K562 (cell line): Measurements from ENCODE around the gene COL16A1. TPM values are rescaled to one million over a fixed set of nuclear protein-coding genes. Genes with fewer than 3 reads are reported as not detected.

ENCODE experiments used
- ARID1B ChIP-seq: fragments of 450-650 bp; IDR thresholded peaks from 2 replicates; pipeline ENCODE4 v1.6.1; 2016; ENCODE audit warnings: antibody characterized with exemption, mild to moderate bottlenecking, inconsistent platforms
- BCOR ChIP-seq: fragments of 450-650 bp; IDR thresholded peaks from 2 replicates; pipeline ENCODE4 v1.6.1; 2016
- FOXK2 ChIP-seq, 2 experiments: fragments of 450-650 bp; IDR thresholded peaks in 1 of 2; conservative IDR thresholded peaks in 1 of 2; 2 replicates each; pipeline ENCODE4 v1.6.1; 2016; ENCODE audit warnings: low read depth in 2 of 2, mild to moderate bottlenecking in 1 of 2
- GATAD2A ChIP-seq: fragments of 450-650 bp; IDR thresholded peaks from 2 replicates; pipeline ENCODE4 v1.6.1; 2017
- HDAC8 ChIP-seq: fragments of 450-650 bp; IDR thresholded peaks from 2 replicates; pipeline ENCODE4 v1.6.1; 2016; ENCODE audit warnings: mild to moderate bottlenecking, missing genetic modification characterization, moderate library complexity, missing compliant biosample characterization
- RBBP5 ChIP-seq: fragments of 200-600 bp; sonication (generic); IDR thresholded peaks from 2 replicates; pipeline ENCODE4 v1.6.1; 2012; ENCODE audit warnings: borderline replicate concordance, mild to moderate bottlenecking, low read length, control low read depth, inconsistent platforms; ENCODE audit not compliant: insufficient read depth, poor library complexity, severe bottlenecking
- SIN3B ChIP-seq: fragments of 450-650 bp; IDR thresholded peaks from 2 replicates; pipeline ENCODE4 v1.6.1; 2017; ENCODE audit warnings: low read depth, mild to moderate bottlenecking, moderate library complexity
- SMAD4 ChIP-seq: fragments of 250-450 bp; sonication (Bioruptor Pico); conservative IDR thresholded peaks from 2 replicates; pipeline ENCODE4 v1.8.0; 2021; ENCODE audit warnings: inconsistent platforms, mild to moderate bottlenecking, moderate library complexity
- TCF7L2 ChIP-seq: fragments of 150-350 bp; IDR thresholded peaks from 2 replicates; pipeline ENCODE4 v1.6.1; 2016; ENCODE audit warnings: low read depth, mild to moderate bottlenecking, low read length, moderate library complexity
- THAP7 ChIP-seq: fragments of 250-450 bp; sonication (Bioruptor Pico); IDR thresholded peaks from 2 replicates; pipeline ENCODE4 v1.5.0; 2021
- ZBTB33 ChIP-seq: sonication (generic); formaldehyde crosslinking; IDR thresholded peaks from 2 replicates; pipeline ENCODE4 v1.8.1; 2023; ENCODE audit warnings: mild to moderate bottlenecking, missing genetic modification reagents
- ZNF395 ChIP-seq: fragments of 200-800 bp; sonication (Bioruptor generic); IDR thresholded peaks from 2 replicates; pipeline ENCODE4 v1.6.1; 2017; ENCODE audit warnings: missing genetic modification characterization, missing compliant biosample characterization
- ZNF507 ChIP-seq: conservative IDR thresholded peaks from 2 replicates; pipeline ENCODE4 v1.6.1; 2017; ENCODE audit warnings: missing genetic modification characterization, missing compliant biosample characterization
- polyA plus RNA-seq, 8 experiments: library from polyadenylated mRNA; depleted of rRNA in 4 of 8; stranded (reverse) in 5 of 8; unstranded in 3 of 8; fragments of >200 nt; fragmentation: Nextera tagmentation in 2 of 8; fragmentation: Illumina TruSeq in 1 of 8; extraction: Ambion mirVana in 2 of 8; extraction: Trizol in 1 of 8; gene quantifications; 2 replicates each; pipeline versions ENCODE4 v1.2.1 to v1.2.3, GENCODE V29; 2011 to 2014; ENCODE audit warnings: inconsistent platforms in 1 of 8, missing spikeins in 1 of 8
- total RNA-seq, 7 experiments: library from RNA; depleted of rRNA in 6 of 7; stranded (reverse); fragments of >200 nt in 6 of 7; fragmentation: Illumina TruSeq in 2 of 7; extraction: Trizol in 2 of 7; gene quantifications; 2 replicates each; pipeline versions ENCODE4 v1.2.1 to v1.2.3, GENCODE V29; 2011 to 2021; ENCODE audit warnings: low replicate concordance in 1 of 7
- TF ChIP-seq, protein P1 (sequence below): sonication (generic); formaldehyde crosslinking; IDR thresholded peaks from 2 replicates; pipeline ENCODE4 v1.4.0; 2020; ENCODE audit warnings: mild to moderate bottlenecking, missing genetic modification reagents
- TF ChIP-seq, protein P2 (sequence below): IDR thresholded peaks from 2 replicates; pipeline ENCODE4 v1.6.1; 2016; ENCODE audit warnings: missing genetic modification characterization, missing compliant biosample characterization
- TF ChIP-seq, protein P3 (sequence below), 2 experiments: IDR thresholded peaks; 2 replicates each; pipeline ENCODE4 v1.6.1; 2011; ENCODE audit warnings: borderline replicate concordance in 1 of 2, control low read depth in 1 of 2, low read depth in 1 of 2, low read length in 1 of 2, mild to moderate bottlenecking in 1 of 2, mixed read lengths in 1 of 2, moderate library complexity in 1 of 2; ENCODE audit not compliant: insufficient read depth in 1 of 2, insufficient read length in 1 of 2, poor library complexity in 1 of 2, severe bottlenecking in 1 of 2; ENCODE audit errors: extremely low read depth in 1 of 2

COL16A1 gene
- total and polyA plus RNA-seq, 9 of the 15 experiments (the other 6 are each of a cell fraction or from before 2014, with no cell fraction given), result 0.11 to 0.60 (median 0.11) TPM; not detected in 6

DNA sequence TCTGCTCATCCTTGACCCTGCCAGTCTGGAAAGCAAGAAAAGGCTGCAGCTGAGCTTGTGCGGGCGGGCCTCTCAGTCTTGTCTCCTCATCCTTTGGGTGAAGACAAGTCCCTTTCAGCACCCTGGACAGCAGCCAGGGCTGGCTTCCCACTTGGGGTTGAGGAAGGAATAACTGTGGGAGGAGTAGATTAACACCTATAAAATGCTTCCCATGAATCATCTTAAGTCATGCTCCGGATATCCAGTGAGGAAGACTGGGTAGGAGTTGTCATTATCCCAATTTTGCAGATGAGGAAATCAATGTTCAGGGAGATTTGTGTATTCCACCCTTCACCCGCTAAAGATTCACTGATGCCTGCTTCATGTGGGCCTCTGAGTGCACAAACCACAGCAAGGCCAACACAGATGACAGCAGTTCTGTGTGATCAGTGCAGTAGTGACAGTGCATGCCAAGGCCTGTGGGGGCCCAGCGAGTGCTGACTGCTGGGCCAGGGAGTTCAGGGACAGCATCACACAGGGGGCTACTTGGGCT, 20.1 kb upstream of the COL16A1 start (continued):
- no peak for TF ChIP-seq RBBP5
- TF ChIP-seq, protein P1, sequence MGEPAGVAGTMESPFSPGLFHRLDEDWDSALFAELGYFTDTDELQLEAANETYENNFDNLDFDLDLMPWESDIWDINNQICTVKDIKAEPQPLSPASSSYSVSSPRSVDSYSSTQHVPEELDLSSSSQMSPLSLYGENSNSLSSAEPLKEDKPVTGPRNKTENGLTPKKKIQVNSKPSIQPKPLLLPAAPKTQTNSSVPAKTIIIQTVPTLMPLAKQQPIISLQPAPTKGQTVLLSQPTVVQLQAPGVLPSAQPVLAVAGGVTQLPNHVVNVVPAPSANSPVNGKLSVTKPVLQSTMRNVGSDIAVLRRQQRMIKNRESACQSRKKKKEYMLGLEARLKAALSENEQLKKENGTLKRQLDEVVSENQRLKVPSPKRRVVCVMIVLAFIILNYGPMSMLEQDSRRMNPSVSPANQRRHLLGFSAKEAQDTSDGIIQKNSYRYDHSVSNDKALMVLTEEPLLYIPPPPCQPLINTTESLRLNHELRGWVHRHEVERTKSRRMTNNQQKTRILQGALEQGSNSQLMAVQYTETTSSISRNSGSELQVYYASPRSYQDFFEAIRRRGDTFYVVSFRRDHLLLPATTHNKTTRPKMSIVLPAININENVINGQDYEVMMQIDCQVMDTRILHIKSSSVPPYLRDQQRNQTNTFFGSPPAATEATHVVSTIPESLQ (CRISPR knock-in tag), result 0 out of 2 replicates have a peak, but pooled peaks have one; percentile 43
- TF ChIP-seq ZNF395 (CRISPR knock-in tag), result no peak
- TF ChIP-seq, protein P2, sequence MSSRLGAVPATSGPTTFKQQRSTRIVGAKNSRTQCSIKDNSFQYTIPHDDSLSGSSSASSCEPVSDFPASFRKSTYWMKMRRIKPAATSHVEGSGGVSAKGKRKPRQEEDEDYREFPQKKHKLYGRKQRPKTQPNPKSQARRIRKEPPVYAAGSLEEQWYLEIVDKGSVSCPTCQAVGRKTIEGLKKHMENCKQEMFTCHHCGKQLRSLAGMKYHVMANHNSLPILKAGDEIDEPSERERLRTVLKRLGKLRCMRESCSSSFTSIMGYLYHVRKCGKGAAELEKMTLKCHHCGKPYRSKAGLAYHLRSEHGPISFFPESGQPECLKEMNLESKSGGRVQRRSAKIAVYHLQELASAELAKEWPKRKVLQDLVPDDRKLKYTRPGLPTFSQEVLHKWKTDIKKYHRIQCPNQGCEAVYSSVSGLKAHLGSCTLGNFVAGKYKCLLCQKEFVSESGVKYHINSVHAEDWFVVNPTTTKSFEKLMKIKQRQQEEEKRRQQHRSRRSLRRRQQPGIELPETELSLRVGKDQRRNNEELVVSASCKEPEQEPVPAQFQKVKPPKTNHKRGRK (tag), result no peak
- no peak for TF ChIP-seq THAP7 (CRISPR knock-in tag)
- no peak for TF ChIP-seq ARID1B
- no peak for TF ChIP-seq TCF7L2
- no peak for TF ChIP-seq BCOR
- TF ChIP-seq, protein P3, sequence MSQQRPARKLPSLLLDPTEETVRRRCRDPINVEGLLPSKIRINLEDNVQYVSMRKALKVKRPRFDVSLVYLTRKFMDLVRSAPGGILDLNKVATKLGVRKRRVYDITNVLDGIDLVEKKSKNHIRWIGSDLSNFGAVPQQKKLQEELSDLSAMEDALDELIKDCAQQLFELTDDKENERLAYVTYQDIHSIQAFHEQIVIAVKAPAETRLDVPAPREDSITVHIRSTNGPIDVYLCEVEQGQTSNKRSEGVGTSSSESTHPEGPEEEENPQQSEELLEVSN (IDR thresholded peaks at IDR 0.05; ENCODE audit: borderline replicate concordance in 1 of 2, extremely low read depth in 1 of 2, insufficient read depth in 1 of 2, insufficient read length in 1 of 2, low read depth in 1 of 2, low read length in 1 of 2, poor library complexity in 1 of 2, severe bottlenecking in 1 of 2), result no peak
- no peak for TF ChIP-seq SIN3B
- no peak for TF ChIP-seq GATAD2A
- TF ChIP-seq ZBTB33 (CRISPR knock-in tag), result peak; percentile 53; the same call in 1 of the 2 replicates
- no peak for TF ChIP-seq FOXK2 (conservative IDR thresholded peaks at IDR 0.05 in 1 of 2, IDR thresholded peaks at IDR 0.05 in 1 of 2; ENCODE audit: low read depth in 2 of 2)
- no peak for TF ChIP-seq ZNF507 (tag)
- TF ChIP-seq SMAD4 (CRISPR knock-in tag), result peak; percentile 56
- no peak for TF ChIP-seq HDAC8 (tag)
